Fibroblast of mammary gland (primary cell): ENCODE data around the gene FGD5.

ENCODE experiments used
- DNase-seq: peaks from one replicate; pipeline ENCODE4 v3.0.0-alpha.2; 2010; ENCODE audit warnings: low read depth
- H3K4me3 ChIP-seq: 2 replicates; pipeline ENCODE4 v1.5.1; 2011; ENCODE audit warnings: low read depth, mild to moderate bottlenecking, low read length, moderate library complexity; ENCODE audit not compliant: control insufficient read depth
- TF ChIP-seq, protein P1 (sequence below): conservative IDR thresholded peaks from 2 replicates; pipeline ENCODE4 v1.5.1; 2011; ENCODE audit warnings: low read depth, low read length, inconsistent platforms; ENCODE audit not compliant: control insufficient read depth, insufficient read depth

The FGD5 gene

DNA sequence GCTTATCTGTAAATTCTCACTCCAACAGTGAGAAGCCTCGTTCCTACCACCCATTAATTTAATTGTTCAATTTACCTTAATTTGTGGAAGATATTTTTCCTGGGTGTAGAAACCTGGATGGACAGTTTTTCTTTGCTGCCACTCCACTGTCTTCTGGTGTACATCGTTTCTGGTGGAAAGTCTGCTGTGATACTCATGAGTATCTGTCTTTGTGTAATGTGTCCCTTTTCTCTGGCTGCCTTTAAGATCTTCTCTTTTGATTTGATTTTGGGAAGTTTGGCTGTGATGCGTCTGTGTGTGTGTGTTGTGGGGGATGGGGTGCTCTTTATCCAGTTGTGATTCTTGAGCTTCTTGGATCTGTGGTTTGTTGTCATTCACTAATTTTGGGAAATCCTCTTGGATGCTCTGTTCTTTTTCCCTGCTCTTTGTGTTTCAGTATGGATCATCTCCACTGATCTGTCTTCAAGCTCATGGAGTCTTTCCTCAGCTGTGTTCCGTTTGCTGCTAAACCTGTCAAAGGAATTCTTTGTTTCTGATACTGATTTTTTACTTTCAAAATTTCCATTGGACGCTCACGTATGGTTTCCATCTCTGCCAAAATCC lies 86.4 kb downstream of the FGD5 start:
- H3K4me3 ChIP-seq: no peak overlapping the region
- no peak for DNase-seq
- TF ChIP-seq, protein P1, sequence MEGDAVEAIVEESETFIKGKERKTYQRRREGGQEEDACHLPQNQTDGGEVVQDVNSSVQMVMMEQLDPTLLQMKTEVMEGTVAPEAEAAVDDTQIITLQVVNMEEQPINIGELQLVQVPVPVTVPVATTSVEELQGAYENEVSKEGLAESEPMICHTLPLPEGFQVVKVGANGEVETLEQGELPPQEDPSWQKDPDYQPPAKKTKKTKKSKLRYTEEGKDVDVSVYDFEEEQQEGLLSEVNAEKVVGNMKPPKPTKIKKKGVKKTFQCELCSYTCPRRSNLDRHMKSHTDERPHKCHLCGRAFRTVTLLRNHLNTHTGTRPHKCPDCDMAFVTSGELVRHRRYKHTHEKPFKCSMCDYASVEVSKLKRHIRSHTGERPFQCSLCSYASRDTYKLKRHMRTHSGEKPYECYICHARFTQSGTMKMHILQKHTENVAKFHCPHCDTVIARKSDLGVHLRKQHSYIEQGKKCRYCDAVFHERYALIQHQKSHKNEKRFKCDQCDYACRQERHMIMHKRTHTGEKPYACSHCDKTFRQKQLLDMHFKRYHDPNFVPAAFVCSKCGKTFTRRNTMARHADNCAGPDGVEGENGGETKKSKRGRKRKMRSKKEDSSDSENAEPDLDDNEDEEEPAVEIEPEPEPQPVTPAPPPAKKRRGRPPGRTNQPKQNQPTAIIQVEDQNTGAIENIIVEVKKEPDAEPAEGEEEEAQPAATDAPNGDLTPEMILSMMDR: no peak

DNA sequence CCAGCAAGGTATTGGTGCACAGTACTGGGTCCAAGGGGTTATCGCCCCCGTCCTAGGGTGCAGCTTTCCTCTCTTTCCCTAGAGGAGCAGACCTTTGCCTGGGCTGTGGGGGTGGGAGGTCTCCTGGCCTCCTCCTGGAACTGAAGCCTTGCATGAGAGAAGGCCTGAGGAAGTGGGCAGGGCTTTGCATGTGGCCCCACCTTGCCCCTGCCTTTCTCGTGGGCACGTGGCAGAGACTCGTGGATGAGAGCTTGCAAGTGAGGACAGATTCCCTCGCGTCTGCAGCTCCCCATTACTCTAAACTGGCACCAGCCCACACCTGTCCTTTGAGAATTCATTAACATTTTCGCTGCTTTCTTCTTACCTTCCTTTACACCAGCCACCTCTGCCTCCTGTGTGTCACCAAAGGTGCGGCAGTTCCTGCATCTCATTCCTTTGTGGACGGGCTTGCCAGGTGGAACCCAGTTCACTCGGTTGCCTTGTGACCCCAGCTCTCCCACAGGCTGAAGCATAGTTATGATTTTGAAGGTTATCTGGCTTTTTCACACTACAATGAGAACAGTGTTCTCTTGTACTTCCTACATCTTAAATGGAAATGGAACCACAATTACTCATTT lies 87.7 kb downstream of the FGD5 start:
- no peak overlapping the region for H3K4me3 ChIP-seq
- DNase-seq: no peak
- TF ChIP-seq, protein P1: no peak

DNA sequence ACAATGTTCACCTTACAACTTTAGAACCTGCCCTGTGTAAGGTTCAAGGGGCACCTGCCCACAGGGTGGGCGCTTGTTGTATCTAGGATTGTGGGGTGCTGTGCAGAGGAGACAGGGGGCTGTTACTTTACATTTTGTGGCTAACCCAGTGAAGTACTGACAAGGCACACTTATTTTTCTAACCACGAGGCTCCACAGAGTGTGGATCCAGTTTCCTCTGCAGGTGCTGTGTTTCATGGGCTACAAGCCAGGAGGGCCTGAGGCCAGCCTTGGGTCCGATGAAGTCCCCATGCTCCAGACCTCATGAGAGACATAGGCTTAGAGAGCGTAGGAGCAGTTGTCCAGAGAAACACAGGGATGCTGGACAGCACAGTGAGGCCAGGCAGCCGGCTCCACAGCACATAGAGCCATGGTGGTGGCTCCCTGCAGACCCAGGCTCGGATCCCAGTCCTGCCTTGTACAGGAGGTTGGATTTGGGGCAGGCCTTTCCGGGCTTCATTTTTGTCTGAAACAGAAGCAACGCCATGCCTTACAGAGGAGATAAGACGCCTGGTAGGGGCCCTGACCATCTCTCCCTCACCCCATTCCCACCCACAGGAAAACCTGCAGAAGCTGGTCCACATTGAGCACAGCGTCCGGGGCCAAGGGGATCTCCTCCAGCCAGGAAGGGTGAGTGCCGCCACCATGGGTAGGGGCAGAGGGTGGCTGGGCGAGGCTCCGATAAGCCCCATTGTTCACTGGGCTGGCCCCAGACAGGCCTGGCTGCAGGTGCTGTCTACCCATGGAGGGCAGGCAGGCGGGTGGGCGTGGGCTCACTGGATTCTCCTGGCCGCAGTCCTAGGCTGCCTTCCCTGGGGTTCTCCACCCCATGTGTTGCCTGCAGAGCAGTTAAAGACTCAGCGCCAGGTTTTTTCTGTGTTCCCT lies 88.5 kb downstream of the FGD5 start:
- TF ChIP-seq, protein P1: no peak

DNA sequence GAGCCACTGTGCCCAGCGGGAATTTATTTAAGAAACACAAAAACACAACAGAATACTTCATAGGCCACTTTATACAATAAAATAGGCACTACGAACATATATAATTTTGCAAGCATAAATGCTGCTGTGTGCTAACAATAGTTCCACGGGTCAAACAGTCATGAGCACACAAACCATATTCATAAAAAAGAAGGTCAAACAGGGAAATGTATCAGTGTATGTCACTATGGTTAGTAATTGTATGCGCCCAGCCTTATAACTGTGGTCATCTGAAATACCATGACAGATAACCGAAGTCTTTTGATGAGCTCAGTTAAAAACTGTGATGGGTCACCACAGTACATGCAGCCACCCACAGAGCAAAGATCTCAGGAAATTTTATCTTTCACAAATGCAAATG lies 90.5 kb downstream of the FGD5 start:
- TF ChIP-seq, protein P1: no peak
- DNase-seq: no peak
- H3K4me3 ChIP-seq: no peak overlapping the region

More for the DNA sequence above, 88.5 kb downstream of the FGD5 start:
- no peak for DNase-seq
- H3K4me3 ChIP-seq: no peak overlapping the region

DNA sequence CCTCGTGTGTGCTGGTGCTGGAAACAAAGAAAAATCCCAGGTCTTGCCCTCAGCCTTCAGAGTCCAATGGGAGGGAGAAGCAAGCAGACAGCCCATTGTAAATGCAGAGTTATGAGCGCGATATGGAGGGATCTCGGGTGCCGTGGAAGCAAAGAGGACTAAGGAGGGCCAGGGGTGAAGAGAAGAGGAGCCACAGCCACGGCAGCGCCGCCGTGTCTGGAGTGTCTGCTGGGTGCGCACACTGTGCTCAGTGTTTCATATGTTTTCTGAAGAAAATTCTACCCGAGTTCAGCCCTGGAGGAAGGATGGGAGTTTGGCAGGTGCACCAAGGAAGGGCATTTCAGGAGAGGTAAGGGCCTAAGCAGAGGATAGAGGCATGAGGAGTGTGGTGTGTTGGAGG lies 92.9 kb downstream of the FGD5 start:
- TF ChIP-seq, protein P1: no peak
- no peak overlapping the region for H3K4me3 ChIP-seq
- DNase-seq: no peak

DNA sequence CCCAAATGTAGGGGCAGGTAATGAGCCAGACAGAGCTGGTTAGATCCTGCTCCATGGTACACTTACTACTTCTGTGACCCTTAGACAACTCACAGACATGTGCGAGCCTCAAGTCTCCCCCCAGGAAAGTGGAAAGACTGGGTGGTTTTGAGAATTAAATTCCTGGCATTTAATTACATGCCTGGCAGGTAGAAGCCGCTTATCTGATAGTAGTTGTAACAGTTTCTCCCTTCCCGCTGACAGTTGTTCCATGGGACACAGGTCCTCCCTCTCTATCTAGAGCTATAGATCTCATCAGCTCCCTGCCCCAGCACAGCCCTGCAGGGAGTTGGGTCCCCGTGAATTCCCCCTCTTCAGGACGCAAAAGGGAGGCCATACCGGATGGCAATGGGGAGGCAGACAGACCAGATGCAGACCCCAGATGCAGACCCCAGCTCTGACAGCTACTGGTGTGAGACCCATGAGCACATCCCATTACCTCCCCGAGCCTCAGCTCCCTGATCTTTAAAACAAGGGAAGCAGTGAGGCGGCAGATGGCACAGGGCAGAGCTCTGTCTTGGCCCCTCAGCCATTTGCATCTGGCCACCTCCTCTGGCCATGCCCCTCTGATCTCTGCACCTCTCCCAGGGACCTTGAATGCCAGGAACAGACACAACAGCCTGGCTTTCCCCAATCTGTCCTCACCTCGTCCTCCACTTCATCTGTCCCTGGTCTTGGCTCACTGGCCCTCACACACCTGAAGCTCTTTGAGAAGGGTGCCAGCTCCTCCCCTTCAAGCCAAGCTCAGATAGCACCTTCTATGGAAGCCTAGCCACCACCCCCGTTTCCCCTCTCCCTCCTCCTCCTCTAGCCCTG lies 94.5 kb downstream of the FGD5 start:
- no peak overlapping the region for H3K4me3 ChIP-seq
- TF ChIP-seq, protein P1: no peak
- no peak for DNase-seq
